GM18505 (cell line): ENCODE data around the gene INPP5A.

Experiments
- ATAC-seq: cut with Tn5 transposase; IDR thresholded peaks from one replicate; pipeline ENCODE4 v1.9.1; 2021; ENCODE audit not compliant: unreplicated experiment
- POLR2A ChIP-seq: IDR thresholded peaks from 4 replicates; pipeline ENCODE4 v1.6.1; 2011; ENCODE audit warnings: borderline replicate concordance; ENCODE audit not compliant: insufficient read depth, insufficient read length; ENCODE audit errors: extremely low read depth

Gene INPP5A

DNA sequence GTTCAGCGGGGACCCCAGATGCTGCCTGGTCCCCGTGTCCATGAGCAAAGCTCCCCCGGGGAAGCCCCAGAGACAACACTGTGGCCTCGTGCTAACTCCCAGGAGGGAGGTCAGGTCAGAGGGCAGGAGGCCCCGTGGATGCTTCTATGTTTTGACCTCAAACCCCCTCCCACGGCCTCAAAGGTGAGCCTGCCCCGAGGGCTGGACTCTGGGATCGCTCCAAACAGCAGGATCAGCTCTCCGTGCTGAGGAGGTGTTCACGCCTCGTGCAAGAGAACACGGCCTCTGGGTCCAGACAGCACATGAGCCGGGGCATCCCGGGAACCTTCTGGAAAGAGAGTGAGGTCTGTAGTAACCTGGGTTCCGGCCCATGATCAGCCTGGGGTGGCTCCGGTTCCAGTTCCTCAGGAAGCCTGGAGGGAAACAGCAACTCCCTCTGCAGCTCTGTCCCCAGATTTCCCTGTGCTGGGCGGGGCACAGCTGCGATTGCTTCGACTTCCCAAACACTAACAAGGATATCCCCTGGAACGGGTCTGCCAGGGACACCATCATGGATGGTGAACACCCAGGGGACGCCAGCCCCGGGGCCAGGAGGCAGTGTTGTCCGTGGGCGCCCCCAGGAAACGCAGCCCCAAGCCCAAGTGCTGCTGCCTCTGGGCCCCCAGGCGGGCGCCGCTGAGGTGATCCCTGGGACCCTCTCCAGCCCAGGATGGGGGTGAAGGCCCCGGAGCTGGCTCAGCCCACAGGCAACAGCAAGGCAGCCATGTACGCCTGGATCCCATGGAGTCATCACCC lies 18.0 kb upstream of the INPP5A start:
- ATAC-seq, result no peak
- TF ChIP-seq POLR2A, result no peak

DNA sequence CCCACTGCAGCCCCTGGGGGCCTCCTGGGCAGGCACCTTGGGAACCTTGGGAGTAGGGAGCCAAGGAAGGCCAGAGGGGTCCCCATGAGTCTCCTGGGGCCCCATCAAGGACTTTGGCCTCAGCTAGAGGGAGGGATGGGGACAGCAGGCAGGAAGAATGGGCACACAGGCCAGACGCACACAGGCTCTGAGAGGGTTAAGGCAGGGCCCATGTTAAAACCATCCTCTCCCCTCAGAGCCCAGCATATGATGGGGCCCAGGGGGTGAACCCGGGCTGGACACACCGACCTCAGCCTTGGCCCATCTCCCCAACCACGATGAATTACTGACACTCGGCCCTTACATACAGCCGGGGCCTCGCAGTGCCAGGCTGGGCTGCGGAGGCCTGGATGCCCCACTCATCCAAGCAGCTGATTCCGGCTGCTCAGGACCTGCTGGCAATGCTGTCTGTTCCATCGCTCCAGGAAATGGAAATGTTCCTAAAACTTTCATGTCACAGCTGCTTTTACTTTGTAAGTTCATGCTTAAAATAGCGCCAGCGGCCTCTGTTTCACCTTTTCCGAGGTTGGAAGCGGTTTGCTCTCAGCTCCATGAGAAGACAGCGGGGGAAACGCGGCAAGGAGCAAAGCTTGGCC lies 17.3 kb upstream of the INPP5A start:
- ATAC-seq, result no peak
- no peak for TF ChIP-seq POLR2A

DNA sequence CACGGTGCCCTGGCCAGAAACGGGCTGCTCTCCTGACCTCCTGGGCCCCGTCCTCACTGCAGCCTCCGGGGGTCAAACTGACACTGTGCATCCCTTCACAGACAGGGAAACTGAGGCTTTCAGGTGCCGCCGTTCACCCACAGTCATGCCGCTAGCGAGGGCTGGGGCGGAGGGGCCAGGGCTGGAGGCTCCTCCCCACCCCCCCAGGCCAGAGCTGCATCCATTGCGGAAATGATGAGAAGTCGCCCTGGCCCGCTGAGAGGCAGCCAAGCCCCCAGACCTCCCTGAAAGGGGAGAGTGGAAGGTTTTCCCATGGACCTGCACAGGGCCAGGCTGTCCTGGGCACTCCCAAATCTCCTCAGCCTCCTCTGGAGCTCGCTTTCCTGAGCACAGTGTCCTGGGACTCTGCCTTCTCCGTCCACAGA lies 16.5 kb upstream of the INPP5A start:
- ATAC-seq, result no peak
- no peak for TF ChIP-seq POLR2A

DNA sequence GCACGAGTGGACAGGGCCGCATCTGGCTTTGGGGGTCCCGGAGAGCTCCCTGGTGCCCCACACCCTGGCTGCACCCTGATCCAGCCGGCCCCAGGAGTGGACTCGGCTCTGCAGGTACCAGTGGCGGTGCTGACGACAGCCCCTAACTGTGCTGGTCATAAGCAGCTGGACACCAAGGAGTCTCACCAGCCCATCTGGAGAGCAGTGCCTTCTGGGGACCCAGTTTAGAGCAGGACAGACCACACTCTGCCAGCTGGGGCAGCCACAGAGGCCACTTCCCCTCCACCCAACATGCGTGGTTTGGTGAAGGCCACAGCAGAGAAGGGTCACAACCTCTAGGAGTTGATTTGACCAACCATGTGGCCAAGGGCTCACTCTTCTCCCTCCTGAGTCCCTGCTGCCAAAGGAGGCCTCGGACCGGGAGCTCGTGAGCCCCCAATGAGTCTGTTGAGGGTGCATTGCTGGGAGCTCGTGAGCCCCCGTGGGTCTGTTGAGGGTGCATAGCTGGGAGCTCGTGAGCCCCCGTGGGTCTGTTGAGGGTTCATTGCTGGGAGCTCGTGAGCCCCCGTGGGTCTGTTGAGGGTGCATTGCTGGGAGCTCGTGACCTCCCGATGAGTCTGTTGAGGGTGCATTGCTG lies 16.0 kb upstream of the INPP5A start:
- ATAC-seq, result no peak
- TF ChIP-seq POLR2A, result no peak

GRCh38 chr10:132522521-132523411 lies 14.8 kb upstream of the INPP5A start:
- no peak for ATAC-seq
- no peak for TF ChIP-seq POLR2A

- ATAC-seq, result no peak
- TF ChIP-seq POLR2A, result no peak
Measured at GRCh38 chr10:132523561-132524442, 13.8 kb upstream of the INPP5A start.

DNA sequence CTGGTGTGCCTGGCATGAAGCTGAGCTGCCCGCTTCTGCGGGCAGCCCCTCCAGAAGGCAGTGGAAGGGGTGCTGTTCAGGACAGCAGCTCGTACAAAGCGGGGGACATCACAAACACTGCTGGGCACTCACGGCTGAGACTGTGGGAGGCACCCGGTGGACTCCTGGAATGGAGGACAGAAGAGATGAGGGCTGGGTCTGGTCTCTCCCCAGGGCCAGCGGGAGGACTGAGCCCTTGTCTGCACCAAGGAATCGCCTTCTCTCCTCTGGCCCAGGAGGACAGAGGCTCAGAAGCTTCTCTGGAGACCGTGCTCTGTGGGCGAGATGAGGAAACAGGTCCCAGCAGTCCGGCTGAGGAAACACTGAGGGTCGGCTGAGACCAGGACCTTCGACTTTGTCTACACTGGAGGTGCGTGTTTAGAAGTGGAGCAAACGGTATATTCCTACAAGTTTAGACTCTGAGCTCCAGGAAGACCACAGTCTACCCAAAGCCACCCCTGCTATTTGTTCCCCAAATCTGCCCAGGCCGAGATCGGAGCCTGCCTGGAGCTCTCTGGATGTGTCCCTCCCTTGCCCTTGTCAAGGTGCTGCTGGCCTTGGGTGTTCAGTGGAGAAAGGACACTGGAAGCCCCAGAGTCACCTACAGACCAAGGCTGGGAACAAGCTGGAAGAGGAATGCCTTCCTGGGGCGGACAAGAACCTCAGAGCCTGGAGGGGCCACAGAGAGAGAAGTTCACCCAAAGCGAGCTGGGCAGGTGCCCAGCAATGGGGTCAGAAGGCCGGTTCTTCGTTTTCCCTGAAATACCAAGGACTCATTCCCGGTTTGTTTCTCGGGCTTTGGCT lies 12.9 kb upstream of the INPP5A start:
- ATAC-seq, result no peak
- TF ChIP-seq POLR2A, result no peak

GRCh38 chr10:132526676-132527075 lies 10.9 kb upstream of the INPP5A start:
- ATAC-seq, result no peak
- no peak for TF ChIP-seq POLR2A

GRCh38 chr10:132527339-132528063 lies 10.1 kb upstream of the INPP5A start:
- ATAC-seq, result no peak

DNA sequence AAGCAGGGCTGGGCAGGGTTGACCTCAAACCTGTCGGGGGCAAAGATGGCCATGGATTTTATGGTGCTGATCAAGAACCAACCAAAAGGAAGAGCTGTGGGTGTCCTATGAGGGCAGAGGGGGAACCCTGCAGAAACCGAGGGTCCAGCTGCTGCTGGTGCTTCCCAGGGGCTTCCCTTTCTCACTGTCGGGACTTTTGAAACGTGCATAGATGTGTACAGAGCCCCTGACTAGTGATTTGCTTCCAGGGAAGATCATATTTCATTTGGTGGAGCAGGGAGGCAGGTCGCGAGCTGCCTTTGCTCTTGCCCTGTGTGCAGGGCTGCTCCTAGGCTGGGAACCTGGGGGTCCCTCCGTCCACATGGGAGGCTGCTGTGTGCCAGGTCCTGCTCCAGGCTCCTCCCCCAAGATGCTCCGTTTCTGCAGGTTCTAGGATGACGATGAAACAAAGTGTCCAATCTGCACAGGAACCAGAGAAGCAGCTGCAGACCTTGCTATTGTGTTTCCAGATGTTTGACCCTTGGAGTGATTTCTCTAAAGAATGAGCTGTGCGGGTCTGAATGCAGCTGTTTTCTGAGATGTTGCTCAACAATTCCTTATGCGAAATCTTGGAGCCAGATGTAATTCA lies 9.4 kb upstream of the INPP5A start:
- ATAC-seq, result no peak

More at GRCh38 chr10:132527339-132528063, 10.1 kb upstream of the INPP5A start:
- TF ChIP-seq POLR2A, result no peak

More for the DNA sequence above, 9.4 kb upstream of the INPP5A start:
- no peak for TF ChIP-seq POLR2A
